HL-60/S4 treated with phorbol 12-myristate 13-acetate at 8.2 ng/mL for 4 days and 3 days (cell line): Measurements from ENCODE around the gene RBBP8NL.

Experiments
- in situ Hi-C: fragments of 300-500 bp; cut with MboI; formaldehyde crosslinking; loops from 2 replicates; pipeline ENCODE4 v1.15.0; 2022; ENCODE audit warnings: low sequenced_read_pairs

Gene RBBP8NL

GRCh38 chr20:62427172-62428001 lies at the start of gene RBBP8NL:
Gene RBBP8NL, minus strand, starts transcription at chr20:62427539. Its CDS starts 7,892 bp downstream, at chr20:62419647.
- in situ Hi-C loops: no loop called here

GRCh38 chr20:62476056-62476838 lies 48.9 kb upstream of the RBBP8NL start:
- in situ Hi-C loops: no loop called here

- in situ Hi-C loops: no loop called here
Measured at GRCh38 chr20:62475772-62476055, 48.4 kb upstream of the RBBP8NL start, which contains the start of gene GATA5. Gene GATA5, minus strand, starts transcription at chr20:62475995. Its CDS starts 474 bp downstream, at chr20:62475521.

GRCh38 chr20:62475027-62475771 lies 47.9 kb upstream of the RBBP8NL start:
- in situ Hi-C loops: no loop called here

- in situ Hi-C loops: no loop called here
Measured at GRCh38 chr20:62474604-62475026, 47.3 kb upstream of the RBBP8NL start.

GRCh38 chr20:62473717-62474603 lies 46.6 kb upstream of the RBBP8NL start:
- in situ Hi-C loops: no loop called here

GRCh38 chr20:62472941-62473585 lies 45.7 kb upstream of the RBBP8NL start:
- in situ Hi-C loops: no loop called here

- in situ Hi-C loops: no loop called here
Measured at GRCh38 chr20:62472138-62472940, 45.0 kb upstream of the RBBP8NL start.

GRCh38 chr20:62470459-62470858 lies 43.1 kb upstream of the RBBP8NL start:
- in situ Hi-C loops: no loop called here

GRCh38 chr20:62470001-62470400 lies 42.7 kb upstream of the RBBP8NL start:
- in situ Hi-C loops: no loop called here

GRCh38 chr20:62469352-62469751 lies 42.0 kb upstream of the RBBP8NL start:
- in situ Hi-C loops: no loop called here

- in situ Hi-C loops: no loop called here
Measured at GRCh38 chr20:62466806-62467537, 39.6 kb upstream of the RBBP8NL start.

GRCh38 chr20:62466072-62466760 lies 38.9 kb upstream of the RBBP8NL start:
- in situ Hi-C loops: no loop called here

GRCh38 chr20:62464990-62465389 lies 37.7 kb upstream of the RBBP8NL start:
- in situ Hi-C loops: no loop called here

GRCh38 chr20:62464425-62464770 lies 37.1 kb upstream of the RBBP8NL start:
- in situ Hi-C loops: no loop called here

- in situ Hi-C loops: no loop called here
Measured at GRCh38 chr20:62463651-62464424, 36.5 kb upstream of the RBBP8NL start.

- in situ Hi-C loops: no loop called here
Measured at GRCh38 chr20:62462976-62463592, 35.7 kb upstream of the RBBP8NL start.
